NK-92 treated with Interleukin-12 subunit alpha and Interleukin-12 subunit beta, amount 100 ng/mL, for 24 hours (cell line): ENCODE measurements around the gene NECTIN1.

ENCODE experiments used
- DNase-seq: peaks from one replicate; lab custom pipeline; 2025; lab: John Stamatoyannopoulos, UW

Gene NECTIN1

DNA sequence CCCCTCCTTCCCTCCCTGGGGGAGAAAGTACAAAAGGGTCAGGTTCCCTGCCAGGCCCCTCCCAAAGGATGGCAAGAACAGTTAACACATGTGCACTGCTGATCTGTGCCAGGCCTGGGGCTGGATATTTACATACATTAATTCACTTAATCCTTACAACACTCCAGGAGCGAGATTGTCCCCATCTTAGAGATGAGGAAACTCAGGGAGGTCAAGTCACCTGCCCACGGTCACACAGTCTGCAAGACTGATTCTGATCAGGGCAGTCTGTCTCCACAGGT lies 36.5 kb downstream of the NECTIN1 start:
- no peak for DNase-seq

DNA sequence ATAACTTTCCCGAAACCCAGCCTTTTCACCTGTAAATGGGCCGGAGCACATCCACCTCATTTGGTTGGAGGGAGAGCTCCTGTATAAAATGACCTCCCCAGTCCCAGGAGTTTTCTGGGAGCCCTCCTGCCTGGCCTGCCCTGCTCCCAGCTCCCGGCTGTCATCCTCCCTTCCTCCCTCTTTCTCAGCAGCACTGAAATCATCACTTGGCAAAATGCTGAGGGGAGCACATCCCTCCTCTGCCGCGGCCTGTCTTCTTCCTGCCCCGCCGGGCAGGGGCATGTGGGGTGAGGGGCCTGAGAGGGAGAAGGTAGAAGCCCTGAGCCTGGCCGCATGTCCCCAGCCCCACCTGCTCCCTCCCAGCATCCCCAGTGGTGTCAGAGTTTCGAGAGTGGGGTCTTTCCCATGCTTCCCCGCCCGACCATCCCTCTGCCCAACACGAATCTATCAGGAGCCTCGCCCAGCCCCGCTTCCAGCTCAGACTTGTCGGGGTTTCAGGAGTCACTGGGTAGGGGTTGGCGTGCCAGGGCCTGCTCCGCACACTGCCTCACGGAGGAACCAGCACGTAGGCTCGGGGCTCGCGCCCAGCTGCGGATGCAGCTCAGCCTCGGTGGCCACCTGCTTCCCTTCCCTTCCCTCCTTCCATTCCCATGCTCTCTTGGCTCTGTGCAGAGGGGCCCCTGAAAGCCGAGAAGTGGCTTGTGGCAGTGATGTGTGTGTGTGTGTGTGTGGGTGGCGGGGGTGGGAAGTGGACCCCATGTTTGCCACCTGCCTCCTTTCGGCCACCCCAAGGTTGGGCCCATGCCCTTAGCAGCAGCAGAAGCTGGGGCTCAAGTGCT lies 37.1 kb downstream of the NECTIN1 start:
- no peak for DNase-seq

DNA sequence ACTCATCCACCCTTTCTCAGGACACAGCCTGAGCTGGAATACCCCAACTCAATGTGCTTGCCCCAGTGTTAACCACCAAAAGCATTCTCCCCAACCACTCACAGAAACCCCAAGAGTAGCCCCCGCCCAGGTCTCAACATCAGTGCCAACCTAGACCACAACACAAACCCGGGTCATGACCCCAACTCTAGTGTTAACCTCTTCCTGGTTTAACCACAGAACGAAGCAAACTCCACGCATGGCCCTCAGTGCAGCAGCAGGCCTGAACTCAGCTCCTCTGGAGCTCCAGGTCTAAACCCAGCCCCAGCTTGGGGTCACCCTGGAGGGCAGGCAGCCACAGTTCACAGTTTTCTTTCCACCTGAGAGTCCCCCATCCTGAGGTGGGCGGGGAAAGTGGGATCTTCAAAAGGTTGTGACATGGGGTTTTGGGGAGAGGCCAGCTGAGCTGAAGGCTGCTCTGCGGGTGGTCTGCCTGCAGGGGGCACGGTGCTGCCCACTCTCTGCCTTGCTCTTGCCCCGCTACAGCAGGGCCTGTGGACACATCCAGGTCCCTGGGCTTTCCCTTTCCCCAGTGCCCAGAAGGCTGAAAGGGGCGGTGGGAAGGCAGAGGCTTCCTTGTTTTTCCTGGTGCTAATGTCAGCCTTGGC lies 37.9 kb downstream of the NECTIN1 start:
- DNase-seq, result peak; percentile 63

DNA sequence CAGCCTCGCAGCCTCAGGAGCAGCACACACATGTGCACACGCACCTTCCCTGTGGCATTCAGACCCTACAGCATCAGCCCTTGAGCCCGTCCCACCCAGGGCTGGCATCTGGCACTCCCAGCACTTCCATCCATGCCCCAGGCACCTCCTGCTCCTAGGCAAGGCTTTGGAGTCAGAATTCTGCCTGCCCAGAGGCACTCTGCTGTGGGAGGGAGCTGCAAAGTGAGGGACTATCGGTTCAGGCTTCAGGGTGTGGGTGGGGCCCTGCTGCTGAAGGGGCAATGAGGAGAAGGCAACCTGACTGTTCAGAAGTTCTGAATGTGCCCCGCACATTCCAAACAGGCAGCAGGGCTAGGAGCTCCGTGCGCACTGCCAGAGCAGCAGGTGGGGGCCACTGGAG lies 39.7 kb downstream of the NECTIN1 start:
- no peak for DNase-seq

DNA sequence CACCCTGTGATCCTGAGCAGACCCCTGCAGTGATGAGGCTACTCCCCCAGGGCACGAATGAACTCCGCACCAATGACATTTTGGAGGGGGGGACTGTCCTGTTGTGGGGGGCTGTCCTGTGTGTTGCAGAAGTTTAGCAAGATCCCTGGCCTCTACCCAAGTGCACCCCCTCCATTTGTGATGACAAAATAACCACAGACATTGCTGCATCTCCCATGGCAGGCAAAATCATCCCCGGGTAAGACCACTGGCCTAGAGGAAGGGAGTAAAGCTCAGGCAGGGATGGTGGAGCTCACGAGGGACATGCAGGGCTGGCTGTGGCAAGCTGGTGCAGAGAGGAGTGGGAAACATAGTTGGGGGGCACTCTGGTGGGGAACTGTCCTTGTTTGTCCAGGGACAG lies 40.6 kb downstream of the NECTIN1 start:
- DNase-seq, result no peak

DNA sequence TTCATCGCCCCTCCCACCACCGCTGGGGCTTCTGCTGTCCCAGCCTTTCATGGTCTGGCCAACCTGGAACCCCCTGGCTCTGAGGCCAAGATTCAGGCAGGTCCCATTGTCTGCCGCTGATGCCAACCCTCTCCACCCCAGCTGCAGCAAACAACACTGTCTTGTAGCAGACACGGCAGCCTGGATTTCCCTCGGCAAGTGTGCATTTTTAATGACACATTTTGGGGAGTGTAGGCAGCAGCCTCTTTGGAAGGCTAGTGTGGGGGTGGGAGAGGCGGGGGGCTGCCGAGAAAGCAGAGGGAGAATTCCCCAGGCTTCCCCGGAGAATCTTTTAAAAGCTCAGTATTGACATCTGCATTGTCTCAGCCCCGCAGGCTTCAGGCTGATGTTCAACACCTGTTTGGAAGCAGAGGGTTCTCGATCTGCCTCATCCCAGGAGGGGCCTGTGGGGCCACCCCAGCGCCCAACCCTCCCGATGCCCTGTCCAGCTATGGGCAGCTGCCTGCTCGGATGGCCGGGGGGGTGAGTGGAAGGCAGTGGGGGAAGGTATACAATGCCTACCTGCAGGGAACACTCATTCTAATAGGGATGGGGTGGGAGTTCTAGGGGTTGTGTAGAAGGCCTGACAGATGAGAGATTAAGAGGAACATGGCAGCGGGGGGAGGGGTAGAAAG lies 41.5 kb downstream of the NECTIN1 start:
- no peak for DNase-seq

DNA sequence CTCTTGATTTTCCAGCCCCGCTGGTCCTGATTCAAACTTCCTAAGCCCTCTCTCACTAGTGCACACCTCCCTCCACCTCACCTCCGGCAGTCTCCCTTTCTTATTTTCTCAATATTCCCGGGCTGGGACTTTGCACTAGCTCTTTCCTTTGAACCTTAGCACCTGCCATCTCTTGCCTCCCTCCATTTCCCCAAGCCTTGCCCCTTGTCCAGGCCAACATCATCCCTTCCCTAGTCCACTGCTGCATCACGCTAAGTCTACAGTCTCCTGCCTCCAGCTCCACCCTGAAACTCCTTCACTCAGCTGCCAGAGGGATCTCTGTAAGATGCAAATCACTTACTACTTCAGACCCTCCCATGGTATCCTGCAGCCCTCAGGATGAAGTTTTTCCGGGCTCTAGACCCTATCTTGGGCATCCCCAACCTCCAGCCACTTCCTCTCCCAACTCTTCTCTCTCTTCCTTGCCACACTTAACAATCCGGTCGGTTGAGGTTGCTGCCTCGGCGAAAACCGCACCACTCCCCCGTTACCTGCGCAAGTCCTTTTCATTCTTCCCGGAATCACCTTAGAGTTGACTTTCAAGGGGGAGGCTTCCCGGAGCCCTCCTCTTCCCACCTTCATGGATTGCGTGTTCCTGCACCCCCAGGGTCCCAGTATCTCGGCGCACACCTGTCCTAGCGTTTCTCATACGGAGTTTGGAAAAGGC lies 42.7 kb downstream of the NECTIN1 start:
- DNase-seq, result no peak

DNA sequence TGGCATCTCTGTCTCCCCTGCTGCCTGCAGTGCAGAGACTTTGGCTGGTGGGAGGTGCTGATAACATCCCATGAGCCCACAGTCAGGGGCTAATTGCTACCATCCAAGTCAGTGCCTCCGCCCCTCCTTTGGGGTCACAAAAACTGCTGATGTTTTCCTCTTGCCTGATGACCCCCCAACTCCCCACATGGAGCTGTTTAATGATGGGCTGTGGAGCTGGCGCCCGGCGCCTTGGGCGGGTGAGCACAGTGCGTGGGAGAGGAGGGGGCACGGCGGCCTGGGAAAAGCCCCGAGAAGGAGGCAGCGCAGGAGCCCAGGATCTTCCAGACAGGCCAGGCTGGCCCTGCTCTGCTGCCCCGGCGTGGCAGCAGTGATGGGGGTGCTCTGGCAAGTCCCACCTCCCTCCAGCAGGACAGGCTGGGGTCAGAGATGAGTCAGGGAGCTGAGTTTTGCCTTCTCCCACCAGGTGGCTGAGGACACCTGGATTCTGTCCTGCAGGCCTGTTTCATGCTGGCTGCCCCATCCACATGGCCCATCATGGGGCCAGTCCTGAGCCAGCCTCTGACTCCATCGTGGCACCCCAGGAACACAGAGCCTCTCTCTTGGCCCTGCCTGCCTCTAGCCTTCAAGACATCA lies 43.8 kb downstream of the NECTIN1 start:
- DNase-seq, result no peak

DNA sequence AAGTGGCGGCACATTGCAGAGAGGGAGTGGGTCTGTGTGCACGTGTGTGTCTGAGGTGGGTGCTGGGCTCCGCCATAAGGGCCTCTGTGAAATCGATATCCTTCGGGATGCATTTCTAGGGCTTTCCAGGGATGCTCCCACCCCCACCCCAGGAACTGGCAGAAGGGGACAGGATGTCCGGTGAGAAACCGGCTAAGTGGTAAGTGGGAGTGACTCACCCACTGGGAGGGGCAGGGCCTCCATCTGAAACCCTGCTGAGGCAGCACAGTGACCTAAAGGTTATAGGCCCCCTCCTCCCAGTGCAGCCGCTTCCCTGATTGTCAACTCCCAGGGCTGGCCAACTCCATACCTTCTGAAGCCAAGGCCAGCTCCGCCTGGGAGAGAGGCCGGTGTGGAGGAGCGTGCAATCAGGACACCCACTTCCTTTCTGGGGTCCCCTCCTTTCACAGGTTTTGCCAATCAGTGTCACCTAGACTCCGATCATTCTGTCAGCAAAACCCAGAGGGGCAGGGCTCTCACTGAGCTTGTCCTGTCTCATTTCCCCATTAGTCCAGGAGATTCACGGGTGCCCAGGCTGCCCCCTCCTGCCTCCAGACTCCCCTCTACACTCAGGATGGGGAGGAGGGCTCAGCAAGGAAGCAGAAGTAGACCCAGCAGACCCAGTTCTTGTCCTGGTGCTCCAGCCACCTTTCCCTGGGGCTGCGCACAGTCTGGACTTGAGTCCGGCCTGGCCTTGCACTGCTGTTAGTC lies 44.5 kb downstream of the NECTIN1 start:
- peak; percentile 44 for DNase-seq

DNA sequence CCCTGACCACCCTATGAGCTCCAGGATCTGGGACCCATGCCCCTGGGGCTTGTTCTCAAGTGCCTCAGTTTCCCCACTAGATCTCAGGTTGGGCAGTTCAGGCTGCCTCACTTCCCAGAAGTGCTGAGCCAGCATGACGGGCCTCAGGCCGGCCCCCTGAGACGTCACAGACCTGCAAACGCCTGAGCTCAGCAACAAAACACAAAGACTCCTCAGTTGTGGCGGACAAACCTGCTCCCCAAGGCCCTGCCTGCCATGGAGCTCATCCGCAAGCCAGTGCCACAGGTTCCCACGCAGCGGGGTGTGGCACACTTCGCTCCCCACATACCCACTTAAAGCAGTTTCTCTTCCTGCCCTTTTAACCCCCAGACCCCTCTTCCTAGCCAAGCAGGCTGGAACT lies 45.2 kb downstream of the NECTIN1 start:
- no peak for DNase-seq

DNA sequence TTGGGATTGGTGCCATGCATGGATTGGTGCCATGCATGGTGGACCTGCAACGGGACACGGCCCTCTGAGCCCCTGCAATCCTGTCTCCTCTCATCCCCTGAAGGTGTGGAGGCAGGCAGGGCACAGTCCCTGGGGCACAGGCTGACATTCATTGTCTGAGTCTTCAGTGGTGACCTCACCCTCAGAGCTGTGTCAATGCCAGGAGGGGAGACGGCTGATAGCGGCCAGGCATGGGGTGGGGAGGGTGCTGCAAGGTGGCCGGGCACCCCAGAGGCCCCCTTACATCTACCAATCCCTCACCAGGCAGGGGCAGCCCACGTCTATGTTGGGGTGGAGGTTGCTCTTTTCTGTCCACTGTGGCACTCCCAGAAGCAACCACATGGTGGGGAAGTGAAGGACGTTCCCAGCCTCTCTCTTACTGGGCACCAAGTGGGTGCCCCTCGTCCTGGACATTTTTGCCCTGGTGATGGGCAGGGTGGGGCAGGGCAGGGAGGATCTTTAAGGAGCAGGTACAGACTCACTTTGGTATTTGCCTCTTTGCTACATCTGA lies 47.6 kb downstream of the NECTIN1 start:
- DNase-seq, result no peak

DNA sequence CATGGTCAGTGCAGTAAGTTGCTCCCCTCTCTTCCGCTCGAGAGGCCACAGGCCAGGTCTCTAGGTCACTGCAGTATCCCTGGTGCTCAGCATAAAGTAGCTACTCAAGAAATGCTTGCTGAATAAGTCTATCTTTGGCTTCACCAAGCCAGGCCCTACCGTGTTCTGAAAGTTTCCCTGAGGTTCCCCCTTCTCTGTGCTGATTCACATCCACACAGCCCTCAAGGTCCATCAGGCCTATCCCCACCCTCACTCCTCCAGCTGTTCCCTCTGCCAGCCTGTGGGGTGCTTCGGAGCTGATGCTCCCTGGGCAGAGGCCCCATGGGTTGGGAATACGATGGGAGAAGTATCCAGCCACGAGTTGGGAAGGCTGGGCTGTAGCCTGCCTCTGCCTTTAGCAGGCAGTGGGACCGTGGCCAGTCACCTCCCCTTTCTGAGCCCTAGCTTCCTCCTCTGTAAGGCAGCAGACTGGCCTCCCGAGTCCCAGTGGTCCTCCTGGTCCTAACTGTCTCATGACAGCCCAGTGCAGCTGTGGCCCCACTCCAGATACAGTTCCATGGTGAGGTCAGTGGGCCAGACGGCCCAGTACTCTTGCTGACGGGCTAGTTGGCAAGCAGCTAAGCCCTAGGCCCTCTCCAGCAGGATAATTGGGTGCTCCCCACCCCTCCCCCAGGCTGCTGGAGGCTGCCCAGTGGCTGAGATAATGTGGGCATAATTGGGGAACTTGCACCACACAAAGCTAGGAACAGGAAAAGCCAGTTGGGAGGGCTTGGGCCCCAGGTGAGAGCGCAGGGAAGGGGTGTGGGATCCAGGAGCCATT lies 48.2 kb downstream of the NECTIN1 start:
- no peak for DNase-seq

DNA sequence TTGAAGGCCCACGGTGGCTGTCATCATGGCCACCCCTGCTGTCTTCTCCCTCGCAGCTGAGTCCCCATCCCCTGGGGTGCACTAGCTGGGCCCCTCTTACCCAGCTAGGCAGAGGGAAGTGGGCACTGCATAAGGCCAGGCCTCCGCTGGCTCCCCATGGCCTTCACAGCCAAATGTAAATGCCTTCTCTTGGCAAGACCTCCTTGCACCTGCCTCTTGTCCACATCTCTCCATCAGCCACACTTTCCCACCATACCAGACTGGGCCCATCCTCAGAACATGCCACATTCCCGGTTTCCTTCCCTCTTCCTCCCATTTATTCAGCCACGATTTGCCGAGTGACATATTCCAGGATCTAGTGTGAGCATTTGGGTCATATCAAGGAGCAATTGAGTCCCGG lies 49.7 kb downstream of the NECTIN1 start:
- no peak for DNase-seq

DNA sequence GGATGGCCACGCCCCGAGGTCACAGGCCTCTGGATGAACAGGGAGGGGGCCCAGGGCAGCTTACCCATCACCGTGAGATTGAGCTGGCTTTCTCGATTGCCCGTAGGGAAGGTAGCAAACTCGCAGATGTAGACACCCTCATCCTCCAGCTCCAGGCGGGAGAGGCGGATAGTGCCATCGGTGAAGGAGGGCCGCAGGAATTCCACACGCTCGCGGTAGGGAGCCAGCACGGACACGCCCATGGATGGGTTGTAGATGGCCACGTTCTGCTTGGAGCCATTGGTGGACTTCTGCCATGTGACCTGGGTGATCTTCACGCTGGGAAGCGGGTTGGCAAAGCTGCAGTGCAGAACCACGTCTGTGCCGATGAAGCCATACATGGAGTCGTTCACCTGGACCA lies 50.6 kb downstream of the NECTIN1 start:
- no peak for DNase-seq

DNA sequence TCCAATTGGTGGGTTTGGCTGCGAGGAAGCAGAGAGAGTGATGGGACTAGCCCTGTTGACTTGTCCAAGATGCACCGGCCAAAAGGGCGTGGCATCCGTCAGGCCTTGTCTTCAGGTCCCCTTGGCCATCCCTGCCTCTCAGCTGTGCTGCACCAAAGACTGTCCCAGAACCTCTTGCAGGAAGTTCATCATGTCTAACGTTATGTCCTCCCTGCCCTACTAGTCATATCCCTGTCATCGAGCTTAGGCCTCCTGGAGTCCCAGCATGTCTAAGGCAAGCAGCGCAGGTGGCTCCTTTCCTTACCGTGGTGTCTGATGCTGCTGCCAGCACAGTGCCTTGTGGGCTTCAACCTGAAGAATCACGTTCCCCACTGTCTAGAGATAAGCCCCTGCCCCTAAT lies 51.2 kb downstream of the NECTIN1 start:
- DNase-seq, result no peak

DNA sequence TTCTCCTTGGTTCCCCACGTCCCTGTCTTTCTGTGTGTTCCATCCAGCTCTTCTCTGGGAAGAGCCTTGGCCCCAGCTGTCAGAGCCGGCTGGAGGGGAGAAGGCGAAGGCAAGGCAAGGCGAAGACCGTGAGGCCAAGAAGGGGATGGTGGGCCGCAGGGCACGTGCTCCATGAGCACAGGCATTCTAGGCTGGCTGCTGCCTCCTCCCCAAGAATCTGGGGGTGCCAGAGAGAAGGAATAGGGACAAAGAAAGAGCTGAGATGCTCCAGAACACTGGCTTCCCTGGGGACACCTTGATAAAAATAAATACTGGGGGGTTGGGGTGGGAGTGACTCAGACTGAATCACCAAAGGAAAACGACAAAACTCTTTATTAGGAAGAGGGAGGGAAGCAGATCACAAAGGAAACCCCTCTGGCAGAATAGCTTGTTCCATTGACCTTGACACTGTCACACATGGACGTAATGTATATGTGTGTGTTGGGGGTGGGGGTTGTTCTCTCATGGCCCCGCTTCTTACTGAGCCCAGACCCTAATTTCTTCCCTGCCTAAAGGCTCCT lies 52.5 kb downstream of the NECTIN1 start:
- DNase-seq, result no peak

DNA sequence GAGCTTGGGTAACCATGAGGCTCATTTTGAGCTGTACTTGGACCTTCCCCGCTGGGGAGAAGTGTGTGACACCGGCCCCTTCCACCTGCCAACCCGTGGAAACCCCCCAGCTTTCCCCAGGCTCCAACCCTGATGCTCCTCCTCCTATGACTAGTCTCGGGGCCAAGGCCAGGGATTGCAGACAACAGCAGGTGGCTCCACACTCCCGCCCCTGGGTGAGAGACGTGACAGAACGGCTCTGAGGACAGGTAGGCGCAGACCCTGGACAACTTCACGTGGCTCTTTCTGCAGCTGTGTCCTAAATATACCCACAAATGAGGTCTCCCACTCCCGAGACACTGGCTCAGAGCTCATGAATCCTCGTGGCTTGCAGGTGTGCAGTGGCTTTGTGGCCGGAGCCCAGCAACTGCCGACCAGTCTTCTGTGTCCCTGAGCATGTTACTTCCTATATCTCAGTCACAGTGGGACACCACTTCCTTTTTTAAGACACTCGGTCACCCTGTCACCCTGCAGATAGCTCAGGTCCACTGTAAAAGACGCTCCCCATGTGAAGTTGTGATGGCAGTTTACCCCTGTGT lies 55.2 kb downstream of the NECTIN1 start:
- peak; percentile 60 for DNase-seq

DNA sequence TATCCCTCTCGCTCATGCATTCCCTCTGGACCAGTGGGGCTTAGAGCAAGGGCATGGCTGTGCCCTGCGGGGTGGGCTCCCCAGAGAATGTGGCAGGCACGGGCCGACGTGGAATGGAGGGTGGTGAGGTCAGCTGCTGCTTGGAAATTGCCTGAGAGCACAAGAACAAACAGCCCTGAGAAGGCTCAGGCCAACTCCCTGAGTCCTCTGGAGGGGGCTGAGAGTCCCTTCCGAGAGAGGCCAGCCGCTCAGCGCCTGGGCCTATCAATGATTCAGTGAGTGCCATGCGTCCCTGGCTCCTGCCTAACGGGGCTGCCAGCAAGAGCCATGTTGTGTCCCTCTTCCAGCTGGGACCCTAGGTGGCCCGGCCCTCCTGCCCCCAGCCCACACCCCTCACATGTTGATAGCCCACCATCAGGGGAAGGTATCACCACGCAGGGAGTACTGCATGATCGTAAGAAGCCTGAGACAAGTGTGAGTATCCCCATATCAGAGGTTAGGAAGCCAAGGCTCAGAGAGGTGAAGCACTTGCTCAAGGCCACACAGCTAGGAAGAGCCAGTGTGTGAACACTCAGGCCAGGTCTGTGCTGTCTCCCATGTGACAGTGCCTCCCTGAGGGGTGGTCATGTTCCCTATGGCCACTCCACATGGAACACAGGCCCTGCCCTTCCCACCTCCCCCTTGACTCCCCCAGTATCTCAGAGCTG lies 55.8 kb downstream of the NECTIN1 start:
- no peak for DNase-seq

DNA sequence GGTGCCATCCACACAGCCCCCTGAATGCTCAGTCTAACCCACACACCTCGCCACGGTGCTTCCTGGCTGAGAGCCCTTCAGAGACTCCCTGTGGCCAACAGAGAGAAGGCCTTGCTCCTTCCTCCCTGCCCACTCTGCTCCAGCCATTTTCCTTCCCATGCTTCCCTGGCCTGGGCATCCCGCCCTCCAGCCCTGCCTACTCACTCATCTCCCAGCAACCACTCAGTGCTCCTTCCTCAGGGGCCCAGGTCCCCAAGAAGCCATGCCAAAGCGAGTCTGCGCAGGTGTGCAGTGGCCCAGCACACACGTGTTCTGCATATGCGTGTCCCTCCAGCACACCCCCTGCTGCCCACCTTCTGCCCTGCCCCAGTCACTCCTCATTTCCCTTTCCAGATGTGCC lies 56.4 kb downstream of the NECTIN1 start:
- no peak for DNase-seq
